ENCODE data around the gene TCF25. TPM values are rescaled to one million over a fixed set of nuclear protein-coding genes. Genes with fewer than 3 reads are reported as not detected.

Gene TCF25
- total and polyA plus RNA-seq, 3 donors from 2014 or later: 225 to 345 (median 334) TPM

- Histone ChIP-seq H3K36me3 (ENCODE audit: low read depth, missing control alignments) (no peaks in the 10 kb centered on the region), H3K9me3 (no peaks in the 10 kb centered on the region), H3K4me1 (no peaks in the 10 kb centered on the region), H3K4me3 (no peak overlapping the region), H3K27ac (no peak overlapping the region), H3K27me3 (no peaks in the 10 kb centered on the region)
- DNase-seq: no peak
- 98 to 100% methylated on average over 1 to 17 of the region's 17 CpGs for WGBS, 2 donors
- intact Hi-C loops (cut with DNase I; ENCODE audit: low total_unique reads): no loop called here
- no peak for TF ChIP-seq POLR2A (IDR thresholded peaks at IDR 0.05)
- no peak for TF ChIP-seq CTCF (IDR thresholded peaks at IDR 0.05)
Measured at GRCh38 chr16:89900885-89901284, 27.5 kb downstream of the TCF25 start.

GRCh38 chr16:89902980-89903379 is 29.6 kb downstream of the TCF25 start:
- TF ChIP-seq CTCF (IDR thresholded peaks at IDR 0.05): no peak
- no peaks in the 10 kb centered on the region for H3K27me3 ChIP-seq
- no peak overlapping the region for H3K27ac ChIP-seq
- H3K9me3 ChIP-seq: no peaks in the 10 kb centered on the region
- H3K4me1 ChIP-seq: no peaks in the 10 kb centered on the region
- intact Hi-C loops (cut with DNase I; ENCODE audit: low total_unique reads): no loop called here
- 60 to 74% methylated on average over 1 to 10 of the region's 11 CpGs for WGBS, 2 donors
- H3K4me3 ChIP-seq: no peak overlapping the region
- H3K36me3 ChIP-seq (ENCODE audit: low read depth, missing control alignments): no peaks in the 10 kb centered on the region
- no peak for DNase-seq

GRCh38 chr16:89903908-89904515 is 30.6 kb downstream of the TCF25 start:
- H3K36me3 ChIP-seq (ENCODE audit: low read depth, missing control alignments): no peaks in the 10 kb centered on the region
- TF ChIP-seq POLR2A (IDR thresholded peaks at IDR 0.05) (no peak), CTCF (IDR thresholded peaks at IDR 0.05) (no peak)

GRCh38 chr16:89904606-89905510 is 31.5 kb downstream of the TCF25 start:
- Histone ChIP-seq H3K27ac (no peak overlapping the region), H3K4me3 (no peak overlapping the region), H3K27me3 (no peaks in the 10 kb centered on the region), H3K9me3 (no peaks in the 10 kb centered on the region), H3K36me3 (ENCODE audit: low read depth, missing control alignments) (no peaks in the 10 kb centered on the region), H3K4me1 (peaks cover 4% of the 10 kb centered on the region)
- intact Hi-C loops (cut with DNase I; ENCODE audit: low total_unique reads): no loop called here
- no peak for TF ChIP-seq CTCF (IDR thresholded peaks at IDR 0.05)
- TF ChIP-seq POLR2A (IDR thresholded peaks at IDR 0.05): no peak
- 73 to 87% methylated on average over 8 to 31 of the region's 31 CpGs for WGBS, 2 donors
- no peak for DNase-seq

More at GRCh38 chr16:89903908-89904515, 30.6 kb downstream of the TCF25 start:
- Histone ChIP-seq H3K4me1 (no peaks in the 10 kb centered on the region), H3K9me3 (no peaks in the 10 kb centered on the region), H3K27me3 (no peaks in the 10 kb centered on the region), H3K27ac (no peak overlapping the region), H3K4me3 (no peak overlapping the region)
- 89 to 92% methylated on average over 15 to 19 of the region's 19 CpGs for whole genome bisulfite sequencing, 2 donors
- DNase-seq: no peak
- intact Hi-C loops (cut with DNase I; ENCODE audit: low total_unique reads): no loop called here

All from testis (tissue), 3 donors.